DLD1 (cell line): ENCODE results near the gene ALPI.

ENCODE experiments used
- in situ Hi-C: cut with HindIII; loops from 2 replicates; pipeline ENCODE4 v1.10.0; 2017; ENCODE audit warnings: low sequenced_read_pairs

The ALPI gene

DNA sequence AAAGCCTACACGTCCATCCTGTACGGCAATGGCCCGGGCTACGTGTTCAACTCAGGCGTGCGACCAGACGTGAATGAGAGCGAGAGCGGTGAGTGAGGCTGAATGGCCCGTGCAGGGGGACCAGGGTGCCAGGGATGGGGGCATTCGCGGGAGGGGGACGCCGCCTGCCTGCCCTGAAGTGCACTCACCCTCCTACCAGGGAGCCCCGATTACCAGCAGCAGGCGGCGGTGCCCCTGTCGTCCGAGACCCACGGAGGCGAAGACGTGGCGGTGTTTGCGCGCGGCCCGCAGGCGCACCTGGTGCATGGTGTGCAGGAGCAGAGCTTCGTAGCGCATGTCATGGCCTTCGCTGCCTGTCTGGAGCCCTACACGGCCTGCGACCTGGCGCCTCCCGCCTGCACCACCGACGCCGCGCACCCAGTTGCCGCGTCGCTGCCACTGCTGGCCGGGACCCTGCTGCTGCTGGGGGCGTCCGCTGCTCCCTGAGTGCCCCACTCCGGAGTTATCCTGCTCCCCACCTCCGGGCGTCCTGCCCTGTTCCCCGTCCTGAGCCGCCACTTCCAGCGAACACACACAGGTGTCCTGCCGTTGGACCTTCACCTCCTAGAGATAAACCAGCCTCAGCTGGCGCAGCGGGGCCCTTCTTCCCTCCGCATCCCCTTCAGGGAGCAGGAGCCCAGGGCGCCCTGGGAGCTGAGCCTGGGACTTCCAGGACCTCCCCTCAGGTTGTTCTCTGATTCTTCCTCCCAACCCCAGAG is 2.9 kb downstream of the ALPI start:
- in situ Hi-C loops = no loop called here

- in situ Hi-C loops = no loop called here
These were observed 3.6 kb downstream of the ALPI start for GRCh38 chr2:232459419-232460035.

DNA sequence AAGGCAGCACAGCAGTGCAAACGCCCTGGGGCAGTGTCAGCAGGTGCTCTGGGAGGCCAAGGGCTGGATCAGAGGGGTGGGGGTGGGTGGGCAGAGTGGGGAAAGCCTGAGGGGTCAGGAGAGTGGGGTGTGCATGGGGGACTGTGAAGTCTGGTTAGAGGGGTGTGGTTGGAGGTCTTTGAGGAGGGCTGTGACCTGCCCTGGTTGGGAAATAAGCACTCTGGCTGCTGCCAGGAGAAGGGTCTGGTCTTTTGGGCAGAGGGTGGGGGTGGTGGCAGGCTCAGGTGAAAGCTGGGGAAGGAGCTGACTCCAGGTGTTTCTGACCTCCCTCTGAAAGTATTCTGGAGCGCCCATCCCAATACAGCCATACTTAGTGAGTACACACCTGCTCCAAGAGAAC is 4.2 kb downstream of the ALPI start:
- in situ Hi-C loops = no loop called here

DNA sequence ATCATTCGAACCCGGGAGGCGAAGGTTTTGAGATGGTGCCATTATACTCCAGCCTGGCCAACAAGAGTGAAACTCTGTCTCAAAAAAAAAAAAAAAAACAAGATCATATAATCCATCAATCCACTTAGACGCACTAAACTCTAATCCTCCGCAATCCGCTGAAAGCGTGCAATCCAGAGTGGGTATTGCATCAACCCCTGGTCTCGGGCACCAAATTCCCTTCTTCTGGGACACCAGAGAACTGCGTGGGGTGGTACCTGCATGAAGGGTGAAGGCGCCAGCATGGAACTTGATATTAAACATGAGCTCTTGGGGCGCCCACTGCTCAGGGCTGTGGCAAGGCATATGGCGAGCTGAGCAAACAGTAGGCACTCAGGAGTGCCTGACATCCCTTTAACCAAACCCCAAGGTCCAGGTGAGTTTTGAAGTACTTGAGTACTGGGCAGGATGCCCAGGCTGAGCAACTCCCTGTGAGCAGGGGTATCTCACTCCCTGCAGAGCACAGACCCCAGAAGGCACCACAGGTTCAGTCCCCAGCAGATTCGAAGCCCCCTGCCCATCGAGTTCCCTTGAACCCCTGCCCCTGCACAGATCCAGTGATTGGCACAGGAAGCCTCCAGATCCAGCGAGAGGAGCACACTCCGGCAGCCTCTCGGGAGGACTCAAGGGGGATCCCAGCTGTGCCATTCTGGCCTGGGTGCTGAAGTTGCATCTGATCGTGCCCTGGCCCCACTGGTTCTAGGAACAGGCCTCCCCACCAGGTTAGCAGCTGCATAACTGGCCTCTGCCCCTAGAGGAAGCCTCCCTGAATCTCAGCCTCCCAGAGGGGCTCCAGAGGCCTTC is 8.0 kb downstream of the ALPI start:
- in situ Hi-C loops = no loop called here

- in situ Hi-C loops = no loop called here
These were observed 8.6 kb downstream of the ALPI start for GRCh38 chr2:232464544-232464885.

GRCh38 chr2:232465061-232465460 is 9.1 kb downstream of the ALPI start:
- in situ Hi-C loops = no loop called here

- in situ Hi-C loops = no loop called here
These were observed 10.3 kb downstream of the ALPI start for GRCh38 chr2:232466221-232466620.

GRCh38 chr2:232473467-232473890 is 17.5 kb downstream of the ALPI start:
- in situ Hi-C loops = no loop called here

- in situ Hi-C loops = no loop called here
These were observed 20.1 kb downstream of the ALPI start for GRCh38 chr2:232476045-232476444.

DNA sequence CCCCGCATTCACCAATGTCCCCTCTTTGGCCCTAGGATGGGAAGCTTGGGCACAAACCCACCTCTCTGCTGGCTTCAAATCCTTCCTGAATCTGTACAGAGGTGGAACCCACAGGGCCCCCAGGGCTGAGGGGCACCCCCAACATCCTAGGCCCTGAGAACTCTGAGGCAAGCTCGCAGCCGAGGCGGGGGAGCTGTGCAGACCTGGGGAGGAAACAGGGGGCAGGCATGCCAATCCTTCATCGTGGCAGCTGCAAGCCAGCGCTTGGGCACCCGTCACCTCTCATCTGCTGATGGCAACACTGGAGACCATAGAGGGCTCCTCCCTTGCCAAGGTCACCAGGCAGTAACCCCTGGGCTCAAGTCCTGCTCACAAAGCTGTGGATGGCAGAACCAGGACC is 20.8 kb downstream of the ALPI start:
- in situ Hi-C loops = no loop called here

GRCh38 chr2:232477751-232478510 is 22.0 kb downstream of the ALPI start:
- in situ Hi-C loops = no loop called here

GRCh38 chr2:232478571-232479340 is 22.8 kb downstream of the ALPI start:
- in situ Hi-C loops = no loop called here

DNA sequence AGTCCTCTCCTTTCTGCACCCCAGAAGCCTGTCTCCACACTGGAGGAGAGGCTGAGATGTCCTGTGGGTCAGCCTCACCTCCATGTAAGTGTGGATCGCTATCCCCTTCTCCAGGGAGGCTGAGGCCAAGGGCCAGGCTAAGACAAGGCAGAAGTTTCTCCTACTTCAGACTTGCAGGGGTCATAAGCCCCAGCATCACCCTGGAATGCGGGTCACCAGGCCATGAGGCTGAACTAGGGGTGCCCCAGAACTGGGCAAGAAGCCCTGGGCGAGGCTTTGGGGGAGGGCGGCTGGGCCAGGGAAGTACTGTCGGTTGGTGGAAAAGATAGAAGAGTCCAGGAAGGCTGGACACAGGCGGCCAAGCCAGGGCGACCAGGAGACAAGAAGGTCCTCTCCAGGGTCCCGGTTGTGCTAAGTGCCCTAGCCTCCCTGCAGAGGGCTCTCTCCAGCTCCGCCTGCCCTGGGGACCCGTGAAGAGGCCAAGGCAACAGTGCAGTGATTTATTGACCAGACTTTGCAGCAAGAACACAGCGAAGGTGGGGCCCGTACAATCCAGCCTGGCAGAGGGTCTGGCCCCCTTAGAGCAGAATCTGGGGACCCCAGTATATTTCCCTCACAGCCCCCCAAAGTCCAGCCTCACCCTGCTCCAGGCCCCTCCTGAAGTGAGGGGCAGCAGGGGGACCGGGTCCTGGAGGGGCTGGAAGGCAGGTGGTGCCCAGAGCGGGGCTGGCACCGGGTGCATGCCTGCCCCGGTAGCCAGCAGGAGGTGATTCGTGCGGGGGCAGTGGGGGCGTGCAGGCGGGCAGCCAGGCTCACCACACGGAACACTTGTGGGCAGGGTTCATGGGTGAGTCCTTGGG is 23.6 kb downstream of the ALPI start:
- in situ Hi-C loops = no loop called here

DNA sequence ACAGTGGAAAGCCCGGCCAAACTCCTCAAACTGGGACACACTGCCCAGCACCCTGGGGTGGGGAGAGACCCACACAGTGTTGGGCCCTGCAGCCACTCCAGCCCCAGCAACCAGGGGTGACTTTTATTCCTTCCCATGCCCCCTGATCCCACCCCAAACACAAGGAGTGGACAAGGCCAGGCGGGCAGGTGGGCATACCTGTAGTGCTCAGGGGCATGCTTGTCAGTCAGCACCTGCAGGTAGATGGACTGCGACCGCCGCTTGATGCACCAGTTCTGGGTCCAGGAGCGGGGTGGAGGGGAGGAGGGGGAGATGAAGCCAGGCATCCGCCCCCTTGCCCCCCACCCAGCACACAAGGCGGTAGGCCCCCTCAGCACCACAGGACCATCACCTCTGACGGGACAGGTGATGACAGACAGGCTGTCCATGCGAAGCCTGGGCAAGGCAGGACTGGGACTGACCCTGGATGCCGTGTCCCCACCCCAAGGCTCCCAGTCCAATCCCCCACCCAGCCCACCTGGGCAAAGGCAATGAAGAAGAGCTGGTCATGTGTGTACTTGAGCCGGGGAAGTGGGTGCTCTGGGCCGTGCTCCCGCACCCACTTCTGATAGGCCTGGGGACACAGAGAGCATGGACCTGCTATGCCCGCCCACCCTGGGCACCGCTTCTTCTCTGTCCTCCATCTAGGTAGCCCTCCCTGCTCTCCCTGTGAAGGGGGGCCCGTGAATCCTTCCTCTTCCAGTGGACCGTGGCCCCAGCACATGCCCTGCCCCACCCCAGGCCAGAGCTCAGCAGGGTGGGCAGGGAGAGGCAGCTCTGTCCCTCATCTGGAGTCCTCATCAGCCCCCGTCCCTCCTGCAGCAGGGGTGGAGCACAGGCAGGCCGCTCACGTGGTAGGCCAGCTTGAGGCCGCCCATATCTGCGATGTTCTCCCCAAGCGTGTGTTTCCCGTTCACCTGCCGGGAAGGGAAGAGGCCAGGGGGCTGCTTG is 24.5 kb downstream of the ALPI start:
- in situ Hi-C loops = no loop called here

DNA sequence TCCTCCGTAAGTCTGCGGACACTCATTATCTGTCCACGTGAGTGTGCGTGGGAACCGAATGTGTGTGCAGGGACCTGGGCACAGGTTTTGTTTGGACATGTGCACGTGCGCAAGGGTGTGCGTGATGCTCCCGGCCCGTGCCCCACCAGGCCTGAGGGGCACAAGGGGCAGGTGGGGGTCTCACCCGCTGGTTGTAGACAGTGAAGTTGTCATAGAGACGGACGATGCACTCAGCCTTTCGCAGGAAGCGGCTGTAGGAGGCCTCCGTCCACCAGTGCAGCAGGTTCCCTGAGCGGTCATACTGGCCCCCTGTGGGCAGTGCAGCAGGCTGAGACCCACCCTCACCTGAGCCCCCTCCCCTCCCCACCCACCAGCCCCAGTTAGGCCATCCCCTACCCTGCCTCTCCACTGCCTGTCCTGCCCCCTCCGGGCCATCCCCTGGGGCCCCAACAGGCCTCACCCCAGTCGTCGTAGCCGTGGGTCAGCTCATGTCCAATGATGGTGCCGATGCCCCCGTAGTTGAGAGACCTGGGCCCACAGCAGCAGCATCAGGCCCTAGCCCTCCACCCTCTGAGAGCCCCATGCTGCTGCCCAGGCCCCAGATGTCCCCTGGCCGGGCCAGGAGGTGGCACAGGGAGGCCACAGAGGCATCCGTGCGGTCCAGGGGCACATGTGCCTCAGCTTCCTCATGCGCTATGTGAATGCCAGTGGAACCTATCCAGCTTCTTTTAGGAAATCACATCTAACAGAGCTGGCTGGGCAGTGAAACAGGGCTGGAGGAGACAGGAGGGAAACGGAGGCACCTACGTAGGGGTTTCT is 25.6 kb downstream of the ALPI start:
- in situ Hi-C loops = no loop called here

DNA sequence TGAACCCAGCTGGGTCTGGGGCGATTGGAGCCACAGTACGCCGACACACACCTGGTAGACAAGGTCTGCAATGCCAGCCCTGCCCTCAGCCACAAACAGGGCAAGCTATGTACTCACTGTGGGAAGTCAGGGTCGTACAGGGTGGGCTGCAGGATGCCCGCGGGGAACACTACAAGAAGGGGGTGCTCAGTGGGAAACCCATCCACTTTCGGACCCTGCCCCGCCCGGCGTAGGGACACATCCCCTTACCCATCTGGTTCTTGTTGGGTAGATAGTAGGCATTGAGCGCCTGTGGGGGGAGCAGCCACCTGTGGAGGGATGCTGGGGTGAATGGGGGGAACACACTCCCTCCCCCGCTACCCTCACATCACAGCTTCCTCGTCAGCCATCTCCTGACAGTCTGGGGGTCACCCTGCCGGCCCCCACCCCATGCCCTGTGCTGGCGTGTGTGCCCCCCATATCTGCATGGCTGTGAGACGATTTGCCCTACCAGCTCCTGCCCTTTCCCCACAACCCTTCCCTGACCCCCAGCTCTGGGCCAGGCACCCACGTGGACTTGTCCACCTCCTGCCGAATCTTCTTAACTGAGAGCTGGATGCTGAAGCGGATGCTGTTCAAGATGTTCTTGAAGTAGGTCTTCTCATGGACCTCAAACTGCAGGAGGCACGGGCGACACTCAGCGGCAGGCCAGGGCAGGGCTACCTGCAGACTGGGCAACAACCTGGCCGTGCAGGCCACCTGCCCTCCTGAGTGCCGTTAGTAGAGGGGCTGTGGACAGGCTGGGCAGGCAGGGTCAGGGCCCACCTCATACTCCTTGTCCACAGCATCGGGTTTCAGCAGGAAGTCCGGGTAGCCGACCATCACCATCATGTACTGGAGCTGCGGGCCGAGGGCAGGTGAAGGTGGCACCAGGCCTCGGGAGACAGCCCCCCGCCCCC is 26.6 kb downstream of the ALPI start:
- in situ Hi-C loops = no loop called here
